Activated CD8-positive, alpha-beta T cell treated with anti-CD3 and anti-CD28 coated beads for 36 hours (primary cell): ENCODE measurements around the gene TRIO. TPM values are rescaled to one million over a fixed set of nuclear protein-coding genes. Genes with fewer than 3 reads are reported as not detected.

Experiments used
- ATAC-seq: fragments of 200-7000 bp; cut with Tn5 transposase; one replicate; pipeline ENCODE4 v1.10.0; 2021; ENCODE audit warnings: mild to moderate bottlenecking, moderate library complexity
- CTCF ChIA-PET: fragments of 350-600 bp; sonication (Branson Sonifier 250); formaldehyde crosslinking; loops from one replicate; lab custom pipeline; 2021; ENCODE audit warnings: antibody characterized with exemption; lab: Charles Lee
- POLR2A ChIA-PET: fragments of 350-600 bp; sonication (Branson Sonifier 250); formaldehyde crosslinking; loops from one replicate; lab custom pipeline; 2021; ENCODE audit warnings: antibody characterized with exemption; lab: Charles Lee
- DNase-seq: peaks from one replicate; pipeline ENCODE4 v3.0.0-alpha.2; 2020
- H3K27ac Mint-ChIP-seq: one replicate; pipeline ENCODE4 v1.8.0; 2021; ENCODE audit warnings: mild to moderate bottlenecking, mixed read lengths
- H3K27me3 Mint-ChIP-seq: one replicate; pipeline ENCODE4 v1.8.0; 2021; ENCODE audit warnings: mixed read lengths
- H3K36me3 Mint-ChIP-seq: one replicate; pipeline ENCODE4 v1.8.0; 2021; ENCODE audit warnings: low read depth, mixed read lengths
- H3K4me1 Mint-ChIP-seq: one replicate; pipeline ENCODE4 v1.8.0; 2021; ENCODE audit warnings: low read depth, mixed read lengths
- H3K4me3 Mint-ChIP-seq: one replicate; pipeline ENCODE4 v1.8.0; 2021; ENCODE audit warnings: mild to moderate bottlenecking, moderate library complexity, mixed read lengths
- H3K9me3 Mint-ChIP-seq: one replicate; pipeline ENCODE4 v1.8.0; 2021; ENCODE audit warnings: mixed read lengths
- CTCF ChIP-seq: fragments of 200-600 bp; IDR thresholded peaks from one replicate; pipeline ENCODE4 v1.8.0; 2022; ENCODE audit warnings: antibody characterized with exemption, mild to moderate bottlenecking
- intact Hi-C: fragments of 100-400 bp; cut with micrococcal nuclease; formaldehyde crosslinking; loops from one replicate; pipeline ENCODE4 v1.10.0; 2022
- total RNA-seq, 2 experiments: library from RNA; stranded (reverse); gene quantifications; one replicate each; pipeline ENCODE4 v1.2.3, GENCODE V29; 2021

TRIO gene
- total RNA-seq, 2 experiments from 2014 or later: 11.4 to 11.5 TPM

- H3K27ac Mint-ChIP-seq: no peak overlapping the region
- TF ChIP-seq CTCF: no peak
- no peaks in the 10 kb centered on the region for H3K4me1 Mint-ChIP-seq
- no peak for ATAC-seq
- no peaks in the 10 kb centered on the region for H3K27me3 Mint-ChIP-seq
- ChIA-PET CTCF (no interaction called here), POLR2A (no interaction called here)
- intact Hi-C loops: no loop called here
- no peak overlapping the region for H3K4me3 Mint-ChIP-seq
- H3K9me3 Mint-ChIP-seq: peaks cover 5% of the 10 kb centered on the region
- H3K36me3 Mint-ChIP-seq: no peaks in the 10 kb centered on the region
- no peak for DNase-seq
Observed at GRCh38 chr5:14161825-14162556, 18.8 kb downstream of the TRIO start.

- H3K4me3 Mint-ChIP-seq: no peak overlapping the region
- H3K36me3 Mint-ChIP-seq: no peaks in the 10 kb centered on the region
- intact Hi-C loops: no loop called here
- ATAC-seq (no peak), DNase-seq (no peak)
- POLR2A ChIA-PET: no interaction called here
- H3K27me3 Mint-ChIP-seq: no peaks in the 10 kb centered on the region
- H3K4me1 Mint-ChIP-seq: no peaks in the 10 kb centered on the region
- peaks cover 5% of the 10 kb centered on the region for H3K9me3 Mint-ChIP-seq
- TF ChIP-seq CTCF: no peak
- H3K27ac Mint-ChIP-seq: no peak overlapping the region
- CTCF ChIA-PET: interaction anchor here (0.7 kb wide), 1 partner anchor 105 kb away, joined by 3 read pairs; no protein-coding TSS in a partner anchor
Observed at GRCh38 chr5:14164164-14165163, 21.3 kb downstream of the TRIO start.

GRCh38 chr5:14165375-14166106 is 22.4 kb downstream of the TRIO start:
- H3K9me3 Mint-ChIP-seq: peaks cover 5% of the 10 kb centered on the region
- ATAC-seq (no peak), DNase-seq (no peak)
- no peaks in the 10 kb centered on the region for H3K4me1 Mint-ChIP-seq
- H3K27ac Mint-ChIP-seq: no peak overlapping the region
- H3K4me3 Mint-ChIP-seq: no peak overlapping the region
- peaks cover 2% of the 10 kb centered on the region for H3K27me3 Mint-ChIP-seq
- TF ChIP-seq CTCF: no peak
- intact Hi-C loops: no loop called here
- H3K36me3 Mint-ChIP-seq: no peaks in the 10 kb centered on the region
- CTCF ChIA-PET: no interaction called here
- POLR2A ChIA-PET: no interaction called here

GRCh38 chr5:14166437-14166836 is 23.3 kb downstream of the TRIO start:
- POLR2A ChIA-PET: no interaction called here
- peaks cover 5% of the 10 kb centered on the region for H3K9me3 Mint-ChIP-seq
- H3K27ac Mint-ChIP-seq: no peak overlapping the region

More at GRCh38 chr5:14166437-14166836, 23.3 kb downstream of the TRIO start:
- no peaks in the 10 kb centered on the region for H3K4me1 Mint-ChIP-seq
- H3K4me3 Mint-ChIP-seq: no peak overlapping the region
- H3K27me3 Mint-ChIP-seq: peaks cover 2% of the 10 kb centered on the region
- no peak for TF ChIP-seq CTCF
- CTCF ChIA-PET: no interaction called here
- ATAC-seq: no peak
- DNase-seq: no peak
- no peaks in the 10 kb centered on the region for H3K36me3 Mint-ChIP-seq
- intact Hi-C loops: no loop called here
